GM12874 (cell line): ENCODE data around the gene TMEM242.

Experiments
- CTCF ChIP-seq: IDR thresholded peaks from 2 replicates; pipeline ENCODE4 v1.5.1; 2011; ENCODE audit warnings: low read depth, mild to moderate bottlenecking, control low read depth, low read length, moderate library complexity; ENCODE audit not compliant: insufficient read depth

The TMEM242 gene

GRCh38 chr6:157272866-157273755 is 50.2 kb downstream of the TMEM242 start:
- no peak for TF ChIP-seq CTCF

GRCh38 chr6:157272372-157272771 is 50.9 kb downstream of the TMEM242 start:
- TF ChIP-seq CTCF = no peak

- no peak for TF ChIP-seq CTCF
These were observed 51.4 kb downstream of the TMEM242 start for GRCh38 chr6:157271911-157272310.

GRCh38 chr6:157271441-157271840 is 51.9 kb downstream of the TMEM242 start:
- TF ChIP-seq CTCF = no peak

- no peak for TF ChIP-seq CTCF
These were observed 52.4 kb downstream of the TMEM242 start for GRCh38 chr6:157270916-157271315.

GRCh38 chr6:157270308-157270707 is 53.0 kb downstream of the TMEM242 start:
- no peak for TF ChIP-seq CTCF

- TF ChIP-seq CTCF = no peak
These were observed 54.0 kb downstream of the TMEM242 start for GRCh38 chr6:157269261-157269794.
